Transverse colon (tissue), 4 donors: ENCODE measurements around the gene ZFHX3. TPM values are rescaled to one million over a fixed set of nuclear protein-coding genes. Genes with fewer than 3 reads are reported as not detected.

Experiments used
- DNase-seq: peaks from one replicate; pipeline ENCODE4 v3.0.0-alpha.2; 2019
- H3K27ac ChIP-seq, 4 donors: fragments of 200-600 bp; sonication (generic); 2 replicates each; pipeline ENCODE4 v1.5.1; 2016 to 2018; ENCODE audit warnings: inconsistent platforms in 4 of 4
- H3K27me3 ChIP-seq: fragments of 200-600 bp; sonication (generic); 2 replicates; pipeline ENCODE4 v1.5.1; 2017; ENCODE audit warnings: inconsistent platforms
- H3K36me3 ChIP-seq, 4 donors: fragments of 200-600 bp; sonication (generic); 2 replicates each; pipeline ENCODE4 v1.5.1; 2017 to 2019; ENCODE audit warnings: inconsistent platforms in 4 of 4
- H3K4me1 ChIP-seq, 4 donors: fragments of 200-600 bp; sonication (generic); 2 replicates each; pipeline ENCODE4 v1.5.1; 2017 to 2020; ENCODE audit warnings: inconsistent platforms in 4 of 4
- H3K4me3 ChIP-seq, 4 donors: fragments of 200-600 bp; sonication (generic); 1 replicate in 1 of 4; 2 replicates in 3 of 4; pipeline versions ENCODE4 v1.5.1 to v1.6.1; 2017 to 2019; ENCODE audit warnings: inconsistent platforms in 4 of 4
- H3K9me3 ChIP-seq, 2 donors: fragments of 200-600 bp; sonication (generic); 2 replicates each; pipeline ENCODE4 v1.5.1; 2017 to 2019; ENCODE audit warnings: inconsistent platforms in 2 of 2
- CTCF ChIP-seq, 5 experiments: fragments of 200-600 bp in 3 of 5; fragments of 450-650 bp in 2 of 5; sonication (generic) in 3 of 5; IDR thresholded peaks; 1 replicate in 2 of 5; 2 replicates in 3 of 5; pipeline ENCODE4 v1.5.1; 2016 to 2017; ENCODE audit warnings: antibody characterized with exemption in 5 of 5, inconsistent platforms in 3 of 5, mild to moderate bottlenecking in 2 of 5, moderate library complexity in 1 of 5
- EP300 ChIP-seq: sonication (generic); formaldehyde crosslinking; IDR thresholded peaks from one replicate; pipeline ENCODE4 v1.6.1; 2017; ENCODE audit warnings: antibody characterized with exemption, low read depth
- POLR2A ChIP-seq: fragments of 450-650 bp; IDR thresholded peaks from one replicate; pipeline ENCODE4 v1.6.1; 2016; ENCODE audit warnings: antibody characterized with exemption, mild to moderate bottlenecking, moderate library complexity
- POLR2AphosphoS5 ChIP-seq, 3 donors: sonication (generic); formaldehyde crosslinking; IDR thresholded peaks; one replicate each; pipeline ENCODE4 v1.6.1; 2016; ENCODE audit warnings: antibody characterized with exemption in 3 of 3
- WGBS, 2 donors: methylation state at CpG; one replicate each; pipeline ENCODE4 v1.1.5; 2018; ENCODE audit warnings: low coverage in 1 of 2; 5-methylcytosine and 5-hydroxymethylcytosine counted together
- in situ Hi-C, 4 donors: fragments of 200-750 bp; cut with MboI; loops; one replicate each; pipeline versions ENCODE4 v1.15.0 to v1.15.1; 2017; ENCODE audit warnings: low sequenced_read_pairs in 3 of 4, low pct_ligation_motif_present in 1 of 4, low pct_unique_long_range_greater_than_20kb in 1 of 4
- intact Hi-C: fragments of 100-400 bp; cut with DNase I; formaldehyde crosslinking; loops from one replicate; pipeline ENCODE4 v1.15.1; 2023; ENCODE audit warnings: low total_unique reads
- total RNA-seq, 4 donors: library from RNA; depleted of rRNA; stranded (reverse); fragments of >200 nt; gene quantifications; one replicate each; pipeline ENCODE4 v1.1.0, GENCODE V29; 2016

ZFHX3 gene
- total RNA-seq, 4 donors from 2014 or later = 12.3 to 23.7 (median 15.3) TPM

- in situ Hi-C loops = no loop called here
- Histone ChIP-seq H3K9me3 (no peaks in the 10 kb centered on the region), H3K36me3 (no peaks in the 10 kb centered on the region), H3K4me1 (peaks cover 24 to 59% (median 37%) of the 10 kb centered on the region in 4 donors), H3K4me3 (no peak overlapping the region), H3K27me3 (no peaks in the 10 kb centered on the region), H3K27ac (peak overlapping the region in 3 of 4 donors; percentile 13 to 42 (median 31))
- DNase-seq = no peak
- intact Hi-C loops = no loop called here
- WGBS, 2 donors = 75 to 89% methylated on average over 3 to 19 of the region's 19 CpGs
- no peak for TF ChIP-seq POLR2AphosphoS5 (IDR thresholded peaks at IDR 0.05)
- TF ChIP-seq POLR2A = no peak
- TF ChIP-seq CTCF (IDR thresholded peaks at IDR 0.05) = no peak
- TF ChIP-seq EP300 = no peak
Measured at GRCh38 chr16:73019457-73020362, 28.2 kb downstream of the ZFHX3 start.

- in situ Hi-C loops = no loop called here
- TF ChIP-seq CTCF (IDR thresholded peaks at IDR 0.05) (no peak), POLR2AphosphoS5 (IDR thresholded peaks at IDR 0.05) (no peak), POLR2A (no peak), EP300 (no peak)
- H3K27me3 ChIP-seq = no peaks in the 10 kb centered on the region
- WGBS, 2 donors = 76 to 84% methylated on average over 7 to 19 of the region's 19 CpGs
- no peak overlapping the region for H3K27ac ChIP-seq
- H3K4me1 ChIP-seq = peaks cover 24 to 51% (median 36%) of the 10 kb centered on the region in 4 donors
- H3K36me3 ChIP-seq = no peaks in the 10 kb centered on the region
- no peak for DNase-seq
- intact Hi-C loops = no loop called here
- H3K9me3 ChIP-seq = no peaks in the 10 kb centered on the region
- no peak overlapping the region for H3K4me3 ChIP-seq
Measured at GRCh38 chr16:73018821-73019456, 29.0 kb downstream of the ZFHX3 start.

- in situ Hi-C loops = no loop called here
- H3K27me3 ChIP-seq = no peaks in the 10 kb centered on the region
Measured at GRCh38 chr16:73017321-73017720, 30.6 kb downstream of the ZFHX3 start.

More at GRCh38 chr16:73017321-73017720, 30.6 kb downstream of the ZFHX3 start:
- Histone ChIP-seq H3K9me3 (no peaks in the 10 kb centered on the region), H3K36me3 (no peaks in the 10 kb centered on the region), H3K27ac (peak overlapping the region in 1 of 4 donors; percentile 71), H3K4me3 (no peak overlapping the region), H3K4me1 (peaks cover 24 to 49% (median 36%) of the 10 kb centered on the region in 4 donors)
- no peak for DNase-seq
- 81 to 86% methylated on average over 3 to 5 of the region's 5 CpGs for WGBS, 2 donors
- TF ChIP-seq CTCF (IDR thresholded peaks at IDR 0.05) = no peak
- no peak for TF ChIP-seq POLR2AphosphoS5 (IDR thresholded peaks at IDR 0.05)
- no peak for TF ChIP-seq POLR2A
- no peak for TF ChIP-seq EP300
- intact Hi-C loops = no loop called here
